Stimulated activated CD4-positive, alpha-beta T cell treated with anti-CD3 and anti-CD28 coated beads, TNF-alpha, amount 100 ng/mL, for 1 hour (primary cell): ENCODE data around the gene RPH3AL.

Experiments
- DNase-seq, 3 donors: peaks; one replicate each; pipeline ENCODE4 v3.0.0-alpha.2; 2020; ENCODE audit warnings: low read depth in 3 of 3, low spot score in 1 of 3

RPH3AL gene

DNA sequence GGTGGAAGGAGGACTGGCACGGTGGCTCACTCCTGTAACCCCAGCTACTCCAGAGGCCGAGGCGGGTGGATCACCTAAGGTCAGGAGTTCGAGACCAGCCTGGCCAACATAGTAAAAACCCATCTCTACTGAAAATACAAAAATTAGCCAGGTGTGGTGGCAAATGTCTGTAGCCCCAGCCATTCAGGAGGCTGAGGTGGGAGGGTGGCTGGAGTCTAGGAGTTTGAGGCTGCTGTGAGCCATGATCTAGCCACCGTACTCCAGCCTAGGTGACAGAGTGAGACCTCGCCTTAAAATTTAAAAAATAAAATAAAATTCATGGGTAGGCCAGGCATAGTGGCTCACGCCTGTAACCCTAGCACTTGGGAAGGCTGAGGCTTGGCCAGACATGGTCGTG is 1.2 kb upstream of the RPH3AL start:
- no peak for DNase-seq

DNA sequence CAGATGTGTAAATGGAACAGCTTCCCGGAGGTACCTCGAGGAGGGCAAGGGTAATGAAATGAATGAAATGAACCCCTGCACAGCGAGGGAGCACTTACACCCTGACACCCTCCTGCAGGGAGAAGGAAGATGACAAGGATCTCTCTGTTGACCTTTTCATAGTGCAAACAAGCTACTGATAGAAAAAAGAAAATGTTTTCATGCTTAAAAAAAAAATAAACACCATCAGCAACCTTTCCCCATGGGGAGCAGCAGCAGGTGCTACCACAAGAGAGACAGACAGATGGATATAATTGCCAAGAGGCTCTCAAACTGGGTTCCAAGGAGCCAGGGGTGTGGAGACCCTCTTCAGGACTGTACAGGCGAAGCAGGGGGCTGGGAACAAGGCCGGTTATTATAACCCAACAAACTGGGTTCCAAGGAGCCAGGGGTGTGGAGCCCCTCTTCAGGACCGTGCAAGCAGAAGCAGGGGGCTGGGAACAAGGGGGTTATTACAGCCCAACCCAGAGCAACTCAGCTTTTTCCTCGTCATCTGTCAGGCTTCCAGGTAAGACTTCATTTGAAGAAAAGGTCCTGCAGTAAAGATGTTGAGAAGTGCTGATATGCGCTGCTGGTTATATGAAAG is 718 bp upstream of the RPH3AL start:
- no peak for DNase-seq

DNA sequence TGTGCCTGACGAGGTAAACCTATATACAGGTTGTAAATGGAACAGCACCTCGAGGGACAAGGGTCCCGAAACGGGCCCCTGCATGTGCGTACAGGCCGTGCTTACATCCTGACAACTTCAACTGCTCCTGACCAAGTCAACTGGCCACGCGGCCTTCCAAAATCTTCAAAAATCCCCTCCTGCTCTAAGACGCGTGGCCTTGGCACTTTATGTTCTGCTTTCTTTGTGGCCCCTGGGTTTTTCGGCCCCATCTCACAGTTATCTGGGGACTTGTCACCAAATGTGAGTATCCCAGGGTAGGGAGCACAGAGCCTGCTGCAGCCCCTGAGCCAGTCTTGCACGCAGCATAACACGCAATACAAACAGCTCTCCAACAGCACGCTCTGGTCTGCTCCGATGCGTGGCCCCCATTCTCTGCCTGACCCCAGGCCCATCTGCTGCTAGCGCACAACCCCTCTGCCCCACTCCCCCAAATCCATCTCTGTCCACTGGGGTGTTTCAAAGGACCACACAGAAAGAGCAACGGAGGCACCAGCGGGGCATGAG is 659 bp downstream of the RPH3AL start:
- DNase-seq = no peak

DNA sequence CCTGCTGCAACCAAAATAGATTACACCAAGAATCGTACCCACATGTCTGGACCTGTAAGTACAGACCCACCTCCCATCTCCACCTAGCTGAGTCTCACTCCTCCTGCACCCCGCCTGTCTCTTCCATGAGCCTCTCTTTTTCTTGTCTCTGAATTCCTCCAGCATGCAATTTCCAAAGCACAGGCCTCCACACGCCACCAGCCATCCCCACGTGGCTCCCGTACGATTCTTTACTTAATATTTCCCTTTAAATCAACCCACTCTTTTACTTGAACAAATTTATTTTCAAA is 1.2 kb downstream of the RPH3AL start:
- no peak for DNase-seq

DNA sequence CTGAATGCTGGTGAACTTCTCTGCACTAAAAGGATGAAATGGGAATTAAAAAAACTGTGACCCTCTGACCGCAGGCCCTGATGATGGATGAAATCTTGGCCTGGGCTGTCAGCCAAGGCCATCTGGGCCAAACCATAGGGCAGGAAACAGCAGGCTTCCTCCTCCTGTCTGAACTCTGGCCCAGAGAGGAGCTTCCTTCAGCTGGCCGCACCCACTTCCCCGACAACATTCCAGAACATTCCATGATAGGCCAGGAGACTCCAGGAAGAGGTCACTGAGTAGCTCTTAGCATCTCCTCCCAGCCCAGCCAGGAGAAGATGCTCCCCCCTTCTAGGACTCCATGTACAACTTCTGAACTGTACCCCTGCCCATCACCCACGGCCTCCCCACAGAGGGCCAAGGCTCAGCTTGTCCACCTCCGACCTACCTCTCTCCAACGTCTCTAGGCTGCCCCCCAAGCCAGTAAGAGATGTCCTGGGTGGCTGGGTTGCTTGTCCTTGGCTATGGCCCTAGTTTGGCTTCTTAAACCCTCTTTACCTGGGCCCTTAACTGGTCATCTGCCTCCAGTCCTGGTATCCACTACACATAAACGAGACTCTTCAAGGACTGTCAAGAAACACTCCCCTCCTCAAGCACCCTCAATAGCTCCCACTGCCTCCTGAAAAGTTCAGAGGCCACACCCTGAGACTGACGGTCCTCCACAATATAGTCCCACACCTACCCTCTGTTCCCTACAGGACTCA is 1.7 kb downstream of the RPH3AL start:
- DNase-seq = no peak

DNA sequence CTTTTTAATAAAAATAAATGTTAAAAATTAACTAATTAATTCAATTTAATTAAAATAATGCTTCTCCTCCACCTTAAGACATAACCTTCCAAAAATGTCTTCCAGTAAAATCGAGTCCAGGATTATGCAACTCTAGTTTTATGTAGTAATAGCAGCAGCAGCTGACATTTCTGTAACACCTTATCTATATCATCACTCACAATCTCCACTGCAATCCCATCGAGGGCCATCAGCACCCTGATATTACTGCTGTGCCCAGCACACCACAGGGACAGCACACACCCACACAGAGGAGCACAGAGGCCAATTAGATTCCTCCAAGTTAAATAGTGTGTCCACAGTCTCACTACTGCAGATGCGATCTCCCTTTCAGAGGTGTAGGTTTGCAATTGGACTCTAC is 2.9 kb downstream of the RPH3AL start:
- DNase-seq = no peak

DNA sequence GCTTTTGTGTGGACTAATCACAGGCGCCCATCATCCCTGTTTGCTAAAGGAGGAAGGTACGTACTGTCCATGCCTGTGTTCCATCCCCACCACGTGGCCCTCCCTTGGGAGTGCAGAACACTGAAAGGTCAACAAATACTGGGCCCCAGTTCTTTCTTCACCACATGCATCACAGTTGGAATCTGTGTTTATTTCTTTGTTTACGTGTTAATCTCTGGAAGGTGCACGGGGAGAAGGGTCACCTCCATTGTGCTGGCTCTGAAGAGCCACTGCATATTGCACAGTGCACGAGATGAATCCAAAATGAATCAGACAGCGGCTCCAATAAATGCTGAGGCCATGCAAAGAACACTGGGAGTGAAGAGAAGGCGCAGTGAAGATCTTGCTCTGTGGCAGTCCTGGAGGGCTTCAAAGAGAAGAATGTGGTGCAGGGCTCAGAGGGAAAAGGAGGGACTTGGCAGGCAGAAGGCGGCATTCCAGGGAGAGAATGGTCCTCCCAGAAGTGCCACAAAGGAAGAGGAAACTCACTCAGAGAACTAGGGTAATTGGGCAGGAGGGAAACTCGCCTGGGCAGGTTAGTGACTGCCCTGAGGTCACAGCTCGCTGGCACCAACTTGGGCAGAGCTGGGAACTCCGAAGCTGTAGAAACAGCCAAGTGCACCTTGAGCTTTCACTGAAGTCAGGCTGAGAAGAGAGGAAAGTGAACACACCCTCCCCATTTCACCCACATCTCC is 3.7 kb downstream of the RPH3AL start:
- no peak for DNase-seq

DNA sequence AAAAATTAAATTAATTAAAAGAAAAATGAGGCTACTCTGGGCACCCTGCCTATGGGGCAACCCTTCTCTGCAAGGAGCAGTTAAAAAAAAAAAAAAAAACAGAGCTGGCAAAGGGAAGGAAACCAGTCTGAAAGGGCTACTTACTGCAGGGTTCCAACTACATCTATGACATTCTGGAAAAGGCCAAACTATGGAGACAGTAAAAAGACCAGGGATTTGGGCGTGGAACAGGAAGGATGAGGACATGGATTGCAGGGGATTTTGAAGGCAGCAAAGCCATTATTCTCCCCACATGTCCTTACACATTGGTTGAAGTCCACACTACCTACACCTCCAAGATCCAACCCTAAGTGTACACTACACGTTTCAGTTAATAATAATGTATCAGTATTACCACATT is 4.6 kb downstream of the RPH3AL start:
- no peak for DNase-seq

DNA sequence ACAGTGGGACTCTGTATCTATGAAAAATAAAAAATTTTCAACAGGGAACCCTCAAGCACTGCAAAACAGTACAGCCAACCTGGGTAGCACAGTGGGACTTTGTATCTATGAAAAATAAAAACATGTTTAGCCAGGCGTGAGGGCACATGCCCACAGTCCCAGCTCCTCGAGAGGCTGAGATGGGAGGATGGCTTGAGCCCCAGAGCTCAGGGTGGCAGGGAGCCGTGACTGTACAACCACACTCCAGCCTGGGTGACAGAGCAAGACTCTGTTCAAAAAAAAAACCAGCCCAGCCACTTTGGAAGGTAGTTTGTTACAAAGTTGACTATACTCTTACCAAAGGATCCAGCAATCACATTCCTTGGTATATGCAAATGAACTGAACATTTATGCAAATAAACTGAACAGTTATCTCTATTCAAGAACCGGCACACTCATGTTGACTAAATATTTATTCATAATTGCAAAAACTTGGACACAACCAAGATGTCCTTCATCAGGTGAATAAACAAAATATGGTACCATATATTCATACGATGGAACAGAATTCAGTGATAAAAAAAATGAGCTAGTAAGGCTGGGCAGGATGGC is 5.2 kb downstream of the RPH3AL start:
- DNase-seq = no peak

DNA sequence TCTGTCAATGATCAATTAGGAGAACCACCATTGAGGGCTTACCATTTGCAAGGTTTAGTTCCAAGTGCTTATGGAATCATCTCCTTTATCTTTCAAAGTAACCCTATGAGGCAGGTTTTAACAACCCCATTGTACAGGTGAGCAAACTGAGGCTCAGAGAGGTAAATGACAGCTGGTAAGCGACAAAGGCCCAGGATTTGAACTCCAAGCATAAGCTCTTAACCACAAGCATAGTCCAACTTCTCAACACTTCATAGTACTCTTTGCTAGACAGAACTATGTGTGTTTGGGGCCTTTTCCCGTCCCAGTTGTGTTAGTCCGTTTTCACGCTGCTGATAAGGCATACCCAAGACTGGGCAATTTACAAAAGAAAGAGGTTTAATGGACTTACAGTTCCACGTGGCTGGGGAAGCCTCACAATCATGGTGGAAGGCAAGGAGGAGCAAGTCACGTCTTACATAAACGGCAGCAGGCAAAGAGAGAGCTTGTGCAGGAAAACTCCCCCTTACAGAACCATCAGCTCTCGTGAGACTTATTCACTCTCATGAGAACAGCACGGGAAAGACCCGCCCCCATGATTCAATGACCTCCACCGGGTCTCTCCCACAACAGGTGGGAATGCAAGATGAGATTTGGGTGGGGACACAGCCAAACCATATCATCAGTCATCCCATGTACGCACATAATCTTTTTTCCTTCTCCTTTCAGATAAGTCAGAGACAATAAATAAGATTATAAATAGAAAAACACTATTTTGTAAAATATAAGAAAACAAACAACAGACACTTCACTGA is 6.4 kb downstream of the RPH3AL start:
- no peak for DNase-seq

DNA sequence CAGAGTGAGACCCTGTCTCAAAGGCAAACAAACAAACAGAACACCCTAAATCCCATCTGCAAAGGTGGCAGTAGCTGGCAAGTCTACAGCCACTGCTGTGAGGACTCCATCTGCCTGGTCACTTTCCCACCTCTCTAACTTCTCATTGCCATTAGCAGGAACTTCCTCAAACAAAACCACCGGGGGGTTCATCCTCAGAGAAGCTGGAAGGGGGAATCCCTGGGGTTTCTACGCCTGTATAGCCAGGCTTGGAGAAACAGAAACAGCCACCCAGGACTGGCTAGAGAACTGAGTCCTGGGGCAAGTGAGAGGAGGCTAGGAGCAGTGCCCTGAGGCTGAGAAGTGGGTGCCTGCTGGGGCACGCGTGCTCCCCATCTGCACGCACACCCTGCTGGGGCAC is 7.3 kb downstream of the RPH3AL start:
- DNase-seq = no peak

DNA sequence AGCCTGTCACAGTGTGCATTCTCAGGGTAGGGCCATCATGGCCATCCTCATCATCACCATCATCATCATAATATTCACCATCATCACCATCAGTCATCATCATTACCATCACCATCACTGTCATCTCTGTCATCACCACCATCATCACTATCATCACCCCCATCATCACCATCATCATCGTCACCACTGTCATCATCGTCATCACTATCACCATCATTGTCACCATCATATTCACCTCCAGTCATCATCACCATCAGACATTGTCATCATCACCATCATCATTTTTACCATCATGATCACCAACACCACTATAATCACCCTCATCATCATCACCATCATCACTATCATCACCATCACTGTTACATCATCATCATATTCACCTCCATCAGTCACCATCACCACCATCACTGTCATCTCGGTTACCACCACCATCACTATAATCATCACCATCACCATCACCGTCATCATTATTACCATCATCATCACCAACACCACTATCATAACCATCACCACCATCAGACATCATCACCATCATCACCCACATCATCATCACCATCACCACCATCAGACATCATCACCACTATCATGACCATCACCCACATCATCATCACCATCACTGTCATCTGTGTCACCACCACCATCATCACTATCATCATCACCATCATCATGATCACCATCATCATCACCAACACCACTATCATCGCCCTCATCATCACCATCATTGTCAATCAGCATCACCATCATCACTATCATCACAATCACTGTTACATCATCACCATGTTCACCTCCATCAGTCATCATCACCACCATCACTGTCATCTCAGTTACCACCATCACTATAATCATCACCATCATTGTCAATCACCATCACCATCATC is 8.5 kb downstream of the RPH3AL start:
- DNase-seq = no peak

DNA sequence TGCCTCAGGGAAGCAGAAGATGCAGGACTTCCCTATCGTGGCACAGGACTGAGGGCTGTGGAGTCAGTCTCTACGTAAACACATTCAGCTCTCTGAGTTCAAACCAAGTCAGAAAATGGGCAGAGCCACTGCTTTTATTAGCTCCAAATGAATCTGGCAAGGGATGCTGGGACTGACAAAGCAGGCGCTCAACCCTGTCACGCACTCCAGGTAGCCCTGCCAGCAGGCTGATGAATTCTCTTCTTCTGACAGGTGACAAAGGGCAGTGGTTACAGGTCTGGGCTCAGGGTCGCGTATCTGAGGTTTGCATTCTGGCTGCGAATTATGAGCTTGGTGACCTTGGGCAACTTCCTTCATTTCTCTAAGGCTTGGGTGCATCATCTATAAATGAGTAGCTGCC is 9.4 kb downstream of the RPH3AL start:
- no peak for DNase-seq

DNA sequence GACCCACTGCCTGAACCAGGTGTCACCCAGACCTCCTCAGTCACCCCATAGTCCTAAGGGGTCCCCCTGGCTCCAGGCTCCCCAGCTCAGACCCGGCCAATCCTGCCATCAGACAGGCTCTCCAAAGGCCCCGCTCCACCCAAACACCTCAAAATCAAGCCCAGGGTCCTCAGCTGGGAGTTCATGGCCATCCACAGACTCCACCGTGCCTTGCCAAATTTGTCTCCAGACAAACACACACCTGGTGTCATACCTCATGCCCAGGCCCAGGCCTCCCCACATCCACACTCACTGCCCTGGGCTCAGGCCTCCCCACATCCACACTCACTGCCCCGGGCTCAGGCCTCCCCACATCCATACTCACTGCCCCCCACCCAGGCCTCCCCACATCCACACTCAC is 12.5 kb downstream of the RPH3AL start:
- DNase-seq = no peak

DNA sequence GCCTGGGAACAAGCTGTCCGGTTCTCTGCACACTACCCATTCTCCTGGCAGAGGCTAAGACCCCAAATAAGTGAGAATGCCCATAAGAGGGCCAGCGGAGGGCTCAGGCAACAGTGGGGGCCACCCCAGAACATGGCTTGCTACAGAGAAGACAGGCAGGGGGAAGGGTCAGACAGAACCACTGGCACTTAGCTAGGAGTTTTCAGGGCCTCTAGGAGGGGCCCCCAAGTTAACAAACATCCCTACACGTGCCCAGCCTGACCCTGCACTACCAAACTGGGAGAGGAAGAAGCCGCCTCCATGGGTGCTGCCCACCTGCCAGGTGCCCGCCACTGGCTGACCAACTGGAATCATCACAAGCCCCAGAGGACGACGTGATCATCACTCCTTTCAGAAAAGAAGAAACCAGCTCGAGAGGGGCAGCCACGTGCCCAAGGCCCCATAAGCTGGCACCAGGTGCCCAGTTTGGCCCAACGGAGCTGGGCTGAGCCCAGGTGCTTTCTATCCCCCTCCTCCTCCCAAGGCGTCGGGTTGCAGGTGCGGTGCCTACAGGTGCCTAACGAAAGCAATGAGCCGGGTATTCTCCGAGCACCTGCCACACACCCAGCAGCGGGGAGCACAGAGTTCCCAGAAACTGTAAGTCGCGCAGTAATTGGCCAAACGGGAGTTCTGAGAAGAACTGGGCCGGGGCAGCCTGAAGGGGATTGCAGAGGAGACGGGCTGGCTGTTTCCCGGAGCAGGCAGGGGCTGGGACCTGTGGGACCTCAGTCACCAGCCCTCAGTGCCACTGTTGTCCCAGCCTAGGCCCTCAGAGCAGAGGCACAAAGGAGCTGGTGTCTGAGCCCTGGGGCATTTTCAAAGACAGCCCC is 13.2 kb downstream of the RPH3AL start:
- no peak for DNase-seq

DNA sequence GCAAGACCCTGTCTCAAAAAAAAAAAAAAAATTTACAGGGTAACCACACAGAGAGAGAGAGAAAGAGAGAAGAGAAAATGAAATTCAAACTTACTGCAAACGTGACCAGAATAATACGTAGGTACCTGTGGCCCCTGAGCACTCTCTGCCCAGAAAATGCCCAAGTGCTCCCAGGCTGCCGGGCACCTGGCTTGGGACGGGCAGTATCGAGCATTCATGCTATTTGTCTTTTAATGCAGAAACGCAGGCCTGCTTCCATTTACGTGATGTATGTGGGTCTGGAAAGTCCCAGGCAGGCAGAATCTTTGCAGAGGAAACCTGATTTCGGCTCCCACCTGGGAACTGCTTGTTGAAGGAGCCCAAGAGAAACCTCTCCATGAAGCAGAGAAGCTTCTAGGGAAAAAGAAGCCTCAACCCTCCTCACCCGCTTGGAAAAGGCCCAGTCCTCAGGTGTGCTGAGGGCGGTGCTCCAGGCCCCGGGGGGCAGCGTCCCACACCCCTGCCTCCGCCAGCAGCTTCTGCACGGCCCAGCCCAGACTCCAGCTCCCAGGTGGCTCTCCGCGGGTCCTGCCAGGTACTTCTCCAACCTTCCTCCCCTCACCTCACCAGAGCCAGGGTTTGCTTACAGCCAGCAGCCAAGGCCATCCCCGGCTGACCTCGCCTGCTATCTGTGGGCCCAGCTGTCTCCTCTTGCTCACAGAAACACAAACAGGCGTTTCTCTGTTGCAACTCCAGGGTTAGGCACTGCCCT is 14.0 kb downstream of the RPH3AL start:
- no peak for DNase-seq

DNA sequence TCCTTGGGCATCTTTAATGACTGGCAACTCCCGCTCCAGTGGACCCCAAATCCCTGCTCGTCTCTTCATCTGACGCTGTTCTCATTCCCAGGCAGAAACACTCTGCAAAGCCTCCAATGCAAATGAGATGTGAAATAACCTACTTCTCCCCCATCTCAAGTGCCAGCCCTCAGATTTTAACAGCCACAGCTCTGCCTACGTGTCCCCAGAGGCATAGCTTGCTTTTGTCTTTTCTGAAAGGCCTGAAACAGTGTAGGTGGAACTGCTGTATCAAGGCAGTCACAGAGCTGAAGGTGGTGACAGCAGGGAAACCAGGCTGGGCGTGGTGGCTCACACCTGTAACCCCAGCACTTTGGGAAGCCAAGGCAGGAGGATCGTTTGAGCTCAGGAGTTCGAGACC is 14.7 kb downstream of the RPH3AL start:
- no peak for DNase-seq

DNA sequence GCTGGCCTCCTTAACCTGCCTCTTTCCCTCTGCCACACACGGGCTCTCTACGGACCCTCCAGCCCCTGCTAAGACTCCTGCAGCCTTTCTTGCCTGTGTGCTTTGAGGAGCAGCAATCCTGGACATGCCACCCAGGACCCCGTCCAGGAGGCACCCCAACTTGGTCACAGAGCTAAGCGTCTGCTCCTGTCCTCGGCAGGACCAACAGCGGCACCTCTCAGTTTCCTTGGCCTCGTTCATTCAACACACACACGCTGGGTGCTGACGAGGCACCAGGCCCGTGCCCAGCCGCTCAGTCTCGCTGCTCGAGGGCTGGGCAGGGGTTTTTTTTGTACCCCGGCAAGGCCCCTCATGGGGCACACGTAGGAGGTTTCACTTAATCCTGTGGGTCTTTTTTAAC is 15.2 kb downstream of the RPH3AL start:
- DNase-seq = no peak

DNA sequence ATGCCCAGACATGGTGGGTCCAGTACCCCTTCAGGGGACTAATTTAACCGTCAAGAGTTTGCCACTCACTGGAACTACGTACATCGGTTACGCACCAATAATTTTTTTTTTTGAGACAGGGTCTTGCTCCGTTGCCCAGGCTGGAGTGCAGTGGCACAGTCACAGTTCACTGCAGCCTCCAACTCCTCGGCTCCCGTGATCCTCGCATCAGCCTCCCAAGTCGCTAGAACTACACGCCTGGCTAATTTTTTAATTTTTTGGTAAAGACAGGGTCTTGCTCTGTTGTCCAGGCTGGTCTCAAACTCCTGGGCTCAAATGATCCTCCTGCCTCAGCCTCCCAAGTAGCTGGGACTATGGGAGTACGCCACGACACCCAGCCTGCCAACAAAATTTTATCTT is 15.6 kb downstream of the RPH3AL start:
- DNase-seq = no peak
